22Rv1 (cell line): ENCODE measurements around the gene TRIM17.

Experiments
- H3K27ac ChIP-seq: fragments of 450-650 bp; 2 replicates; pipeline ENCODE4 v1.5.1; 2017
- CTCF ChIP-seq: fragments of 450-650 bp; IDR thresholded peaks from 2 replicates; pipeline ENCODE4 v1.5.1; 2017; ENCODE audit warnings: mild to moderate bottlenecking
- ZFX ChIP-seq: fragments of 450-650 bp; IDR thresholded peaks from 2 replicates; pipeline ENCODE4 v1.6.1; 2017; ENCODE audit warnings: antibody characterized with exemption, borderline replicate concordance

The TRIM17 gene

GRCh38 chr1:228365271-228366061 lies 51.2 kb downstream of the TRIM17 start:
- H3K27ac ChIP-seq: no peak overlapping the region
- TF ChIP-seq CTCF (no peak), ZFX (no peak)

GRCh38 chr1:228364706-228365213 lies 51.9 kb downstream of the TRIM17 start:
- no peak overlapping the region for H3K27ac ChIP-seq
- TF ChIP-seq ZFX (no peak), CTCF (no peak)

GRCh38 chr1:228364068-228364705 lies 52.5 kb downstream of the TRIM17 start:
- no peak for TF ChIP-seq ZFX
- no peak for TF ChIP-seq CTCF
- no peak overlapping the region for H3K27ac ChIP-seq

GRCh38 chr1:228363686-228364067 lies 53.0 kb downstream of the TRIM17 start:
- H3K27ac ChIP-seq: no peak overlapping the region
- TF ChIP-seq CTCF (no peak), ZFX (no peak)

- H3K27ac ChIP-seq: no peak overlapping the region
- TF ChIP-seq ZFX (no peak), CTCF (no peak)
Observed at GRCh38 chr1:228362884-228363450, 53.7 kb downstream of the TRIM17 start.

GRCh38 chr1:228362141-228362883 lies 54.3 kb downstream of the TRIM17 start:
- H3K27ac ChIP-seq: no peak overlapping the region
- TF ChIP-seq ZFX (no peak), CTCF (no peak)
